Measurements from ENCODE around the gene LRRC14B.
A peak's percentile ranks its signal among the peaks of the same experiment; 100 is the strongest.

LRRC14B gene

DNA sequence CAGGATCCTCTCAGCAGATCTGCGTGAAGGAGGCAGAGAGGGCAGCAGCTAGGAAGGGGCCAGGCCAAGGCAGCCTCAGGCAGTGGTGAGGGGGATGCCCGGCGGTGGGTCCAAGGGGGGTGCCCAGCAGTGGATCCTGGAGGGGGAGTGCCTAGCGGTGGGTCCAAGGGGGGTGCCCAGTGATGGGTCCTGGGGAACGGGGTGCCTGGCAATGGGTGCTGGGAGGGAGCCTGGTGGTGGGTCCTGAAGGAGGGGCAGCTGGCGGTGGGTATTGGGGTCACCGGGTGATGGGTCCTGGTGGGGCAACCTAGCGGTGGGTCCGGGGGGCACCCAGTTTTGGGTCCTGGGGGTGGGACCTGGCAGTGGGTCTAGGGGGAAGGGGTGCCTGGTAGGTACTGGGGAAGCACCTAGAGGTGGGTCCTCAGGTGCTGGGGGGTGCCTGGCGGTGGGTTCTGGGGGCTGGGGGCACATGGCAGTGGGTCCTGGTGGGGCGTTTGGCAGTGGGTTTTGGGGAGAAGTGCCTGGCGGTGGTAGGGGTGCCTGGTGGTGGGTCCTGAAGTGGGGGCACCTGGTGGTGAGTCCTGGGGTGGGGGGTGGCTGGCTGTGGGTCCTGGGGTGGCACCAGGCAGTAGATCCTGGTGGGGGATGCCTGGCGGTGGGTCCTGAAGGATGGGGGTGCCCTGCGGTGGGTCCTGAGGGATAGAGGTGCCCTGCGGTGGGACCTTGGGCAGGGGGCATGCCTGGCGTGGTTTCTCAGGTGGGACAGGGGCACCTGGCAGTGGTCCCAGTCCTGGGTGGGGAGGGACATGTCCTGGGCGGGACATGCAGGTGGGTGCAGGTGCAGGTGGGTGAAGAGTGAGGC is 1.9 kb downstream of the LRRC14B start:
- no peak for DNase-seq

DNA sequence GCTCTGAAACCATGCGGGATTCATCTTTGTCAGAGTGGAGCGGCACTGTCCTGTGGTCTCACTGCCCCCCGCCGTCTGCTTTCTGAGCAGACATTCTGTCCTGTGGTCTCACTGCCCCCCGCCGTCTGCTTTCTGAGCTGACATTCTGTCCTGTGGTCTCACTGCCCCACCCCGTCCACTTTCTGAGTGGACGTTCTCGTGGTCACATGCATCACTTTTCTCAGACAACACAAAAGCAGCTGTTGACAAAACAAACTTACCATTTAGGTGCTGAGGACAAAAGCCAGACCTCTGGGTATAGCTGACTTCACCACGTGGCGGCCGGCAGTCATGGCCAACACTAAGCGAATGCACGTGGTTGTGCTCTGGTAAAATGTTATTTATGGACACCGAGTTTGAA is 2.8 kb downstream of the LRRC14B start:
- no peak for DNase-seq

DNA sequence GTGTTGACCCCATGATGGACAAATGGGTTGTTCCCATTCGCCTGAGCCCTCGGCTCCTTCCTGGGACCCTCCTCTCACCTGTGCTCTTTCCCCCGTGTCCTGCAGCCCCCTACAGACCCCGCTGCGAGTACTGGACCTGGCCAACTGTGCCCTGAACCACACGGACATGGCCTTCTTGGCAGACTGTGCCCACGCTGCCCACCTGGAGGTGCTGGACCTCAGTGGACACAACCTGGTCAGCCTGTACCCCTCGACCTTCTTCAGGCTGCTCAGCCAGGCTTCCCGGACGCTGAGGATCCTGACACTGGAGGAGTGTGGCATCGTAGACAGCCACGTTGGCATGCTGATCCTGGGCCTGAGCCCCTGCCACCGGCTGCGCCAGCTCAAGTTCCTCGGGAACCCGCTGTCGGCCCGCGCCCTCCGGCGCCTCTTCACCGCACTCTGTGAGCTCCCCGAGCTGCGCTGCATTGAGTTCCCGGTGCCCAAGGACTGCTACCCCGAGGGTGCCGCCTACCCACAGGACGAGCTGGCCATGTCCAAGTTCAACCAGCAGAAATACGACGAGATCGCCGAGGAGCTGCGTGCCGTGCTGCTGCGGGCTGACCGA is 3.4 kb downstream of the LRRC14B start:
- DNase-seq = no peak

GRCh38 chr5:195401-196160 is 4.3 kb downstream of the LRRC14B start:
- DNase-seq = no peak

- no peak for DNase-seq
Measured at GRCh38 chr5:196350-196749, 5.1 kb downstream of the LRRC14B start.

DNA sequence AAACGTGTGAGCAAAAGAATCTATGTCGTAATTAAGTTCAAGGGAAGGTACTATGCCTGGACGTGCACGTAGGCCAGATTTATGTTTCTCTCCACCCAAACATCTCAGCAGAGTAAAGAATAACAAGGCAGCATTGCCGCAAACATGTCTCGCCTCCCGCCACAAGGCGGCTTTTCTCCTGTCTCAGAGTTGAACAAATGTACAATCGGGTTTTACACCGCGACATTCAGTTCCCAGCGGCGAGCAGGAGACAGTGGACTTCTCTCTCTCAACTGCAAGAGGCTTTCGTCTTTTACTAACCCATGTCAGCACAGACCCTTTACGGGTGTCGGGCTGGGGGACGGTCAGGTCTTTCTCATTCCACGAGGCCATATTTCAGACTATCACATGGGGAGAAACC is 5.7 kb downstream of the LRRC14B start:
- peak in 4 of 14 donors; percentile 10 to 28 (median 22) for DNase-seq

DNA sequence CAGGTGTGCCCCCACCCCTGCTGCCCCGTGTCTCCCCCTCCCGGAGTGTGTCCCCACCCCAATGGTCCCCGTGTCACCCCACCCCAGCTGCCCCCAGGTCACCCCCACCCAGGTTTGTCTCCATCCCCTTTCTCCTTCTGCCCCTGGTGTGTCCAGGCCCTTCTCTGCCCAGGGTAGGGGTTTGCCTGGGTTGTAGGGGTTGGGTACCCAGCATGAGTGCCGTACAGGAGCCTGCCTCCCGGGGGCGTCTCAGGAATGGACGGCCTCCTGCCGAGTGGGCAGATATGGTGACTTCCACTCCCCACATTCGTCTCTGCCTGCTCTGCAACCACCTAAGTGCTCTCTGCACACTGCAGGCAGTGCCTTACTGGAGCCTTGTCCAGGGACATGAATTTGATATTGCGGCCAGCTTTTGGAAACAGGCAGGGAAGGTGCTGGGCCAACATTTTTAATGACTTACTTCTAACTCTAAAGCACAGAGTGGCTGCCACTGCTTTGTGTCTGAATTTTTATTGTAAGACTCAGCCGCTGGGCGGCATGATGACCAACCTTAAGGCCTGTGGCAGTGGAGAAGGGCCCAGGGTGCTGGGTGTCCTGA is 6.7 kb downstream of the LRRC14B start:
- DNase-seq = no peak

DNA sequence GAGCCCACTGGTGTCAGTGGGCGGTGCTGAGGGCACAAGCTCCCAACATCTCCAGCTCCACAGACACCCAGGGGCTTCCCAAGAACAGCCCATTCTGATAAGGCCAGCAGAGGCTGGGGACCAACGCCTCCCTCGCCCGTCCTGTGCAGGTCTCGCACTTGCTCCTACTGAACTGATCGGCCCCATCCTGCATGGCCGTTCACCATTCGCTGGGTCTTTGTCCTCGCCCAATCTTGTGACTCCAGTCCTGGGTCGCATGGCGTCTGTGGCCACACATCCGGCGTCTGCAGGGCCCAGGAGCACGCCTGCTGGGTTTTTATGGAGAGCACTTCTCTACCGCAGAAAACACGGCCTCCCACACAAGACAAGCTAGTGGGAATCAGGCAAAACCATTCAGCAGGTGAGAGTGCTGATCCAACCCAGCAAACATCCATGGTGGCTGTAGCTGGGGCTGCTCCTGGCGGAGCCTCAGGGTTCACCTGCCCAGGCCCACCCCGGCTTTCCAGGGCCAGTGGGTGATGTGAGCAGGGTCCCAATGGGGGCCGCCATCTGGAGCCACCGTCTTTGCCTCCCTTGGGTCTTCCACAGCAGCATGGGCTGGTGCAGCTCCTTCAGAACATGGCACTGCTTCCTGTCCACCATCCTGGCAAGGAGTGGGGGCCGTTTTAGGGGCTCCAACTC is 7.4 kb downstream of the LRRC14B start:
- no peak for DNase-seq

DNA sequence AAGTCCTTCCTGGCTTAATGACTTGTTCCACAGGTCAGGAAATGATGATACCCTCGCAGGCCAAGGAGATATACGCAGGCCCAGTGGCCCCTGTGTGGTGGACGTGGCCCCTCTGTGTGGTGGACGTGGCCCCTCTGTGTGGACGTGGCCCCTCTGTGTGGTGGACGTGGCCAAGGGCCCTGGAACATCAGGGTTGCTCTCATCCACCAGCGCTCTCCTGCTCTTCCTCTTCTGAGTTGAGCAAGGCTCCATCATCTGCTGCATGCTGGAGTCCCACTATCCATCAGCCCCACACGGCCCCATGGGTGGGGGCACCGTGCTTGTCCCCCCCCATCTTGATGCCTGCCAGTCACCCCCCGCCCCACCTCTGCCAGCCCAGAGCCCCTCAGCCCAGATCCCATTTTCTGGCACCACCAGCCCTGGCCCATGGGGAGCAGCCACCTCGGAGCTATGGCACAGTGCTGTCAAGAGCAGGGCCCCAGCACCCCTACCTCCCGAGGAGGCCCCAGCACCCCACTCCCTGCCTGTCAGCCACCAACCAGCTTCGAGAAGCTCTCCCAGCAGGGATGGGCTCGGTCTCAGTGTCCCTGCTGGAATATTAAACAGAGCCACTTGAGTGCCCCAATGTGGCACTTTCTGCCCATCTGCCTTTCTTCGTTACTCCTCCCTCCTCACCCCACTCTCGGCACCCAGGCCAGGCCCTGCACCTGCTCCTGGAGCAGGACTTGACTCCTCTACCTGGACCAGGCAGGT is 8.1 kb downstream of the LRRC14B start:
- no peak for DNase-seq

DNA sequence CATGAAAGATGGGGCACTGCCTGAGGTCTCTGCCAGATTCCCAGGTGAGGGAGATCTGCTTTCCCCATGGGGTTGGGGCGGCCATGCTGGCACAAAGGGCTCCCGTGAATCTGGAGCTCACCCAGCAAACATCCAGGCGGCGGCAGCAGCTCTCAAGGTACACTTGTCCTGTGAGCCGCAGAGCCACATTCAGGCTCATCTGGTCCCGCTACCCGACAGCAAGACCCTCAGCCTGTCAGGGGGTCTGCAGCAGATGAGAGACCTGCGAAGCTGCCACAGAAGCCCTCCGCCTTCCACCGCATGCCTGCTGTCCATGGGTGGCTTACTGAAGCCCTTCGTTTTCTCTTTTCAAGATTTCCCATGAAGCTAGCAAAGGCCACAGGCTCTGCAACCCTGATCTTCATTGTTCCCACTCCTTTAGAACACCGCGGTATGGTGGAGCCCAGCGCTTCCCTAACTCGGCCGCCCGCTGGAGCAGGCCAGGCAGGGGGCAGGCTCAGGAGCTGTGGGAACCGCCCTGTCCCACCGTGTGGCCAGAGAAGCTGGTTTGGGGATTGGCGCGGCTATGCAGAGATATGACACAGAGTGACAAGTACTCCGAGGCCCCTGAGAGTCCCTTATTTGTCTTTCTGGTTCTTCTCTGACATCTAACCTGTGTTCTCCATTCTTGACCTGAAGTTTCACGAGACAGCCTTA is 8.8 kb downstream of the LRRC14B start:
- DNase-seq = no peak

GRCh38 chr5:200985-201384 is 9.7 kb downstream of the LRRC14B start:
- no peak for DNase-seq

DNA sequence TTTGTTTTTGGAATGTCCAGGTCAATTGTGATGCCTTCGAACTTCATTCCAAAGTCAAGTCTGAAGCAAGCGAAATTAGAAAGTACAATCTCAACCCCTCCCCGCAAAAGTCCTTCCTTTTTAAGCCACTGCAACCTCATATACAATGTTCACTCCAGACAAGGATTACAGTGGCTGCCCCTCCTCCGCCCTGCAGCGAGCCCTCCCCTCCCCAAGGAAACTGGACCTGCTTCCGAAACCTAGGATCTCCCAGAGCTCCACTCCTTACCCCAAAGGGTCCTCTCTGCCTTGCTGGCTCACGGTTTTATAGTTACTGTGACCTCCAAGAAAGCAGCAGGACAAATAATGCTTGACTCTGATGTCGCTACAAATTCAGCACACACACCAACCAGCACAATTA is 10.4 kb downstream of the LRRC14B start:
- DNase-seq = no peak

GRCh38 chr5:203246-203930 is 12.1 kb downstream of the LRRC14B start:
- DNase-seq = no peak

DNA sequence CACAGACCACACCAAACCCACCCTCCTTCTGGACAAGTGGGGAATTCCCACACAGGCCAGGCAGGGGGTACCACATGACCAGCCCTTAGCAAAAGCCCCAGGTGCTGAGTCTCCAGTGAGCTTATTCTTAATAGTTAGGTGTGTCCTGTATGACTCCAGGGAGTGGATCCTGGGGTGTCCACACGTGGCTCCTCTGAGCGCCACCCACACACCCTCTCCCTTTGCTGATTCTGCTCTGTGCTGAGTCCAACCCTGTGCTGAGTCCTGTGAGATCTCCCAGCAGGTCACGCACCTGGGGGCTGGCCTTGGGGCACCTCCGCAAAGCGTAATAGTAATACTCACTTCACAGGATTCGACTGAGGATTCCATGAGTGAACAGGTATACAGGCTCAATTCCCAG is 12.7 kb downstream of the LRRC14B start:
- DNase-seq = no peak

DNA sequence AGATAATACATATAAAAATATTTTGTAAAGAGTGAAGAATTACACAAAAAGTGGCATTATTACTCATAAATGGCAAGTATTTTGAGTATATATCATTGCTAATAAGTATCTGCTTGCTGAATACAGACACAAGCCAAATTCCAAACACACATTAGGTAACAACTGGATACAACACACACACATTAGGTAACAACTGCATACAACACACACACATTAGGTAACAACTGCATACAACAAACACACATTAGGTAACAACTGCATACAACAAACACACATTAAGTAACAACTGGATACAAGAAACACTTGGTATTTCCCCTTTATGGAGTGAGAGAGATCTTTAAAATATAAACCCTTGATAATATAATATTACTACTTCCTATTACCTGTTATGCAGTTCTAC is 13.2 kb downstream of the LRRC14B start:
- DNase-seq = no peak

- no peak for DNase-seq
Measured at GRCh38 chr5:204966-205670, 13.8 kb downstream of the LRRC14B start.

- DNase-seq = no peak
Measured at GRCh38 chr5:206406-206805, 15.1 kb downstream of the LRRC14B start.

DNA sequence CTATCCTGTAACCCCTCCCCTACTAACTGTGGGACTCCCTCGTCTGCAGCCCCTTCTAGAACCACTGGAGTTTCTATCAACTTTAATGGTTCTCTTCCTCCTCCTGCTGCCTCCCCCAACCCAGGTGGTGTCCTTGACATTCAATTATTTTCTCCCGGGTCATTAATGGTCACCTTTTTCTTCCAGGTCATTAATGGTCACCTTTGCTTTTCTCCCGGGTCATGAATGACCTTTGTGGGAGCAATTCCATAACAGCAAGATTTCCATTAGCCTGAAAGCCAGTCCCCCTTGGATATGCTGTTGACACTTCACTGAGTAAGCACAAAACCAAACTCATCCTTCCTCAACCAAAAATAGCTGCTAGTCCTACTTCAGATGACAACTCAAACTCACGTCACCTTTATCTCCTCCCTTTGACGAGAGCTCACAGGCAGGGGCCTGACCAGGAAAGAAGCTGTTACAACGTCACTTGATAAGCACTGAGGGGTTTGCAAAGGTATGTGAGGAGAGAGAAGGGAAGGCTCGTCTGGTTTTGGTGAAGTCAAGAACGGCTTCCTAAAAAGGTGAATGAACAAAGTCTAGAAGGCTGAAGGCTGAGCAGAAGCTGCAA is 15.7 kb downstream of the LRRC14B start:
- DNase-seq = no peak

- no peak for DNase-seq
Measured at GRCh38 chr5:207599-207998, 16.3 kb downstream of the LRRC14B start.

All from C1 segment of cervical spinal cord (tissue), 14 donors.